Body of pancreas (tissue), 4 donors: ENCODE results near the gene KCND2. TPM values are rescaled to one million over a fixed set of nuclear protein-coding genes. Genes with fewer than 3 reads are reported as not detected.

ENCODE experiments used
- ATAC-seq: fragments of 150-250 bp; one replicate; pipeline ENCODE4 v1.9.1; 2016
- DNase-seq, 4 donors: peaks; one replicate each; pipeline ENCODE4 v3.0.0-alpha.2; 2019
- H3K27ac ChIP-seq, 4 donors: fragments of 200-600 bp; sonication (generic); 1 replicate in 3 of 4; 2 replicates in 1 of 4; pipeline versions ENCODE4 v1.5.1 to v1.6.1; 2016 to 2019; ENCODE audit warnings: mild to moderate bottlenecking in 1 of 4, mixed read lengths in 1 of 4, moderate library complexity in 1 of 4
- H3K27me3 ChIP-seq, 2 donors: fragments of 200-600 bp; sonication (generic); one replicate each; pipeline ENCODE4 v1.6.0; 2016; ENCODE audit warnings: mild to moderate bottlenecking in 1 of 2
- H3K36me3 ChIP-seq, 2 donors: fragments of 200-600 bp; sonication (generic); replicated peaks in 1 of 2; 2 replicates each; pipeline ENCODE4 v1.5.1; 2016; ENCODE audit warnings: low read depth in 2 of 2; ENCODE audit not compliant: insufficient read depth in 1 of 2
- H3K4me1 ChIP-seq: fragments of 200-600 bp; sonication (generic); one replicate; pipeline ENCODE4 v1.6.0; 2016
- H3K4me3 ChIP-seq, 2 donors: fragments of 200-600 bp; sonication (generic); 1 replicate in 1 of 2; 2 replicates in 1 of 2; pipeline ENCODE4 v1.5.1; 2016 to 2019
- H3K9me3 ChIP-seq, 3 donors: fragments of 200-600 bp; sonication (generic); 1 replicate in 2 of 3; 2 replicates in 1 of 3; pipeline ENCODE4 v1.5.1; 2016
- POLR2A ChIP-seq, 3 donors: fragments of 450-650 bp; IDR thresholded peaks; one replicate each; pipeline ENCODE4 v1.6.1; 2016; ENCODE audit warnings: antibody characterized with exemption in 3 of 3, mild to moderate bottlenecking in 2 of 3
- WGBS, 2 donors: methylation state at CpG; one replicate each; pipeline ENCODE4 v1.1.5; 2017; 5-methylcytosine and 5-hydroxymethylcytosine counted together
- intact Hi-C: fragments of 100-400 bp; cut with DNase I; formaldehyde crosslinking; loops from one replicate; pipeline ENCODE4 v1.15.1; 2023
- total RNA-seq, 2 donors: library from RNA; depleted of rRNA; stranded (reverse); fragments of >200 nt; gene quantifications; one replicate each; pipeline ENCODE4 v1.1.0, GENCODE V29; 2016
- TF ChIP-seq, protein P1 (sequence below), 7 experiments: fragments of 450-650 bp in 4 of 7; fragments of 200-600 bp in 3 of 7; sonication (generic) in 3 of 7; IDR thresholded peaks; one replicate each; pipeline ENCODE4 v1.5.1; 2016 to 2019; ENCODE audit warnings: antibody characterized with exemption in 7 of 7

Gene KCND2
- total RNA-seq, 2 donors from 2014 or later: 0.52 to 0.66 TPM

DNA sequence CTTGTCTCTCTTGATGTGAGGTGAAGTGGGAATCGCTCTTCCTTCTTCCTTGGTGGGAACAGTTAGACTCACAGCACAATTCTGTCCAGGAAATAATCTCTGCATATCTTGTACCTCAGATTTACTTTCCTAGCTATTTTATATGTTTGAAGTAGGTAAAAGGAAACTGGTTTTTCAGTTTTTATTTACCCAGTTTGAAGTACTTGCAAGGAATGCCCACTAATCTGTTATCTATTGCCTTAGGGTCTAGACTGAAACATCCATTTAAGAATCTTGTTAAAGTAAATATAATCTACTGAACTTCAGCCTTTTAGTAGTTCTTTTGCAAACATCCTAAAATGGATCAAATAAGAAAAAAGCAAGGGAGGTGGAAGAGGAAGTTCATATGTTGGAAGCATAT is 229.8 kb downstream of the KCND2 start:
- Histone ChIP-seq H3K4me3 (no peak overlapping the region), H3K9me3 (no peaks in the 10 kb centered on the region), H3K36me3 (no peaks in the 10 kb centered on the region), H3K27ac (no peak overlapping the region), H3K27me3 (no peaks in the 10 kb centered on the region), H3K4me1 (no peaks in the 10 kb centered on the region)
- intact Hi-C loops: no loop called here
- TF ChIP-seq POLR2A (IDR thresholded peaks at IDR 0.05): no peak
- TF ChIP-seq, protein P1, sequence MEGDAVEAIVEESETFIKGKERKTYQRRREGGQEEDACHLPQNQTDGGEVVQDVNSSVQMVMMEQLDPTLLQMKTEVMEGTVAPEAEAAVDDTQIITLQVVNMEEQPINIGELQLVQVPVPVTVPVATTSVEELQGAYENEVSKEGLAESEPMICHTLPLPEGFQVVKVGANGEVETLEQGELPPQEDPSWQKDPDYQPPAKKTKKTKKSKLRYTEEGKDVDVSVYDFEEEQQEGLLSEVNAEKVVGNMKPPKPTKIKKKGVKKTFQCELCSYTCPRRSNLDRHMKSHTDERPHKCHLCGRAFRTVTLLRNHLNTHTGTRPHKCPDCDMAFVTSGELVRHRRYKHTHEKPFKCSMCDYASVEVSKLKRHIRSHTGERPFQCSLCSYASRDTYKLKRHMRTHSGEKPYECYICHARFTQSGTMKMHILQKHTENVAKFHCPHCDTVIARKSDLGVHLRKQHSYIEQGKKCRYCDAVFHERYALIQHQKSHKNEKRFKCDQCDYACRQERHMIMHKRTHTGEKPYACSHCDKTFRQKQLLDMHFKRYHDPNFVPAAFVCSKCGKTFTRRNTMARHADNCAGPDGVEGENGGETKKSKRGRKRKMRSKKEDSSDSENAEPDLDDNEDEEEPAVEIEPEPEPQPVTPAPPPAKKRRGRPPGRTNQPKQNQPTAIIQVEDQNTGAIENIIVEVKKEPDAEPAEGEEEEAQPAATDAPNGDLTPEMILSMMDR (IDR thresholded peaks at IDR 0.05): no peak
- 83 to 85% methylated on average over 1 of the region's 1 CpG for WGBS, 2 donors
- ATAC-seq (no peak), DNase-seq (no peak)

DNA sequence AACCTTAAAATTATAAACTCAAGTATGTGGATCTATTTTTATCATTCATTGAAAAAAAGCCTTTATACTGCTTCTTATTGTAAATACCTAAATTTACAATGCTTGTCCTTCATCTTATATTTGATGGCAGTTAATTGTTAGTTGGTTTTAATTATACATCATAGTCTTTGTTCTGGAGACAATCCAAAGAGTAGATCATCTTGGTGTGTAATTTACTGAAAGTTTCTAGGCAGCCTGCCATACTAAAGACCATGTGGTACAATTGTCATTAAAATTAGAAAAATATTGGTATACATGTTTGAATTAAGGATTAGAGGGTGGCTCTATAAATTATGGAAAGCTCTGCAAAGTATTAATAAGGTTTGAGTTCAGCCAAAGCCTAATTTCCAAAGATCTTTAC is 231.4 kb downstream of the KCND2 start:
- TF ChIP-seq POLR2A (IDR thresholded peaks at IDR 0.05): no peak
- TF ChIP-seq, protein P1 (IDR thresholded peaks at IDR 0.05): no peak
- no peak for DNase-seq
- no peak for ATAC-seq
- intact Hi-C loops: no loop called here
- Histone ChIP-seq H3K27ac (no peak overlapping the region), H3K9me3 (no peaks in the 10 kb centered on the region), H3K27me3 (no peaks in the 10 kb centered on the region), H3K4me3 (no peak overlapping the region), H3K4me1 (no peaks in the 10 kb centered on the region), H3K36me3 (no peaks in the 10 kb centered on the region)

DNA sequence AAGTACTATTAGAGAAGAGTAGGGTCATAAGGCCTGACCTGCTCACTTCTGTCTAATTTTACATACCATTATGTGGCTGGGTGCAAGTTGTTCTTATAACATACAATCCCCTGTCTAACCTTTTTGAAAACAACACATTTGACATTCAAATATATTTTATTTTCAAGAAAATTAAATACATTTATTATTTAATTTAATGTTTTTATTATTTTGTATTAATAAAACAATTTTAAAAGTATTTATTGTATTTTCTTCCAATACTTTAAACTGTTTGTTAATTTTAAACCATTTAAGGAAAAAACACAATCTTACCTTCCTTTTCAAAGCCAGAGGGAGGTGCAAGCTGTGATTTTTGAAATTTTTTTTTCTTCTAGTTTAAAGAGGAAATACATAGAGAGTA is 232.8 kb downstream of the KCND2 start:
- no peaks in the 10 kb centered on the region for H3K27me3 ChIP-seq
- H3K4me1 ChIP-seq: no peaks in the 10 kb centered on the region
- ATAC-seq (no peak), DNase-seq (no peak)
- no peak for TF ChIP-seq POLR2A (IDR thresholded peaks at IDR 0.05)
- TF ChIP-seq, protein P1 (IDR thresholded peaks at IDR 0.05): no peak
- no peaks in the 10 kb centered on the region for H3K9me3 ChIP-seq
- H3K4me3 ChIP-seq: no peak overlapping the region
- intact Hi-C loops: no loop called here
- no peaks in the 10 kb centered on the region for H3K36me3 ChIP-seq
- no peak overlapping the region for H3K27ac ChIP-seq

DNA sequence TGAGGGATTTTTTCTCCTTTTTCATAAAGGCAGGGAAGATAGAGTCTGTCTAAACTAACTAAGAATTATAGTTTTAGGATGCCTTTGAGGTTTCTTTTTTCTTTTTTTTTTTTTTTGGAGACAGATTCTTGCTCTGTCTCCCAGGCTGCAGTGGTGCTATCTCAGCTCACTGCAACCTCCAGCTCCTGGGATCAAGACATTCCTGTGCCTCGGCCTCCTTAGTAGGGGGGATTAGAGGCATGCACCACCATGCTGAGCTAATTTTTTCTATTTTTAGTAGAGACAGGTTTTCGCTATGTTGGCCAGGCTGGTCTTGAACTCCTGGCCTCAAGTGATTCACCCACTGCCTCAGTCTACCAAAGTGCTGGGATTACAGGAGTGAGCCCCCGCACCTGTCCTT is 239.7 kb downstream of the KCND2 start:
- Histone ChIP-seq H3K9me3 (no peaks in the 10 kb centered on the region), H3K4me1 (no peaks in the 10 kb centered on the region), H3K27ac (no peak overlapping the region), H3K4me3 (no peak overlapping the region), H3K27me3 (no peaks in the 10 kb centered on the region), H3K36me3 (no peaks in the 10 kb centered on the region)
- intact Hi-C loops: no loop called here
- ATAC-seq: no peak
- TF ChIP-seq, protein P1 (IDR thresholded peaks at IDR 0.05): no peak
- no peak for TF ChIP-seq POLR2A (IDR thresholded peaks at IDR 0.05)
- no peak for DNase-seq
- 64 to 65% methylated on average over 3 of the region's 3 CpGs for WGBS, 2 donors

DNA sequence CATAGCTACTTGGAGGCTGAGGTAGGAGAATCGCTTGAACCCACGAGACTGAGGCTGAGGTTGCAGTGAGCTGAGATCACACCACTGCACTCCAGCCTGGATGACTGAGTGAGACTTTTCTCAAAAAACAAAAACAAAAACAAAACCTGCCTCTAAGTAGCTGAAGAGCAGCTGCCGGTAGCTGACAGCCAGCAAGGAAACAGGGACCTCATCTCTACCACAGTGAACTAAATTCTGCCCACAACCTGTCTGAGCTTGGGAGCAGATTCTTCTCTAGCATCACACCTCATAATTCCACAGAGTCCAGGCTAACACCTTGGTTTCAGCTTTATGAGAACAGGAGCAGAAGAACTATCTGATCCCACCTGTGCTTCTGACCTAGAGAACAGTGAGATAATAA is 246.2 kb downstream of the KCND2 start:
- no peaks in the 10 kb centered on the region for H3K9me3 ChIP-seq
- intact Hi-C loops: no loop called here
- H3K4me1 ChIP-seq: no peaks in the 10 kb centered on the region
- ATAC-seq: no peak
- H3K36me3 ChIP-seq: no peaks in the 10 kb centered on the region
- H3K4me3 ChIP-seq: no peak overlapping the region
- no peak for DNase-seq
- H3K27ac ChIP-seq: no peak overlapping the region
- TF ChIP-seq POLR2A (IDR thresholded peaks at IDR 0.05): no peak
- TF ChIP-seq, protein P1 (IDR thresholded peaks at IDR 0.05): no peak
- H3K27me3 ChIP-seq: no peaks in the 10 kb centered on the region
- 72 to 96% methylated on average over 3 of the region's 3 CpGs for WGBS, 2 donors
